VCaP (cell line): Measurements from ENCODE around the gene PRPF40B.

ENCODE experiments used
- H3K27ac ChIP-seq: fragments of 450-650 bp; 2 replicates; pipeline ENCODE4 v1.5.1; 2017
- TF ChIP-seq, protein P1 (sequence below): fragments of 450-650 bp; conservative IDR thresholded peaks from 2 replicates; pipeline ENCODE4 v1.5.1; 2017; ENCODE audit warnings: mild to moderate bottlenecking, moderate library complexity

Gene PRPF40B

DNA sequence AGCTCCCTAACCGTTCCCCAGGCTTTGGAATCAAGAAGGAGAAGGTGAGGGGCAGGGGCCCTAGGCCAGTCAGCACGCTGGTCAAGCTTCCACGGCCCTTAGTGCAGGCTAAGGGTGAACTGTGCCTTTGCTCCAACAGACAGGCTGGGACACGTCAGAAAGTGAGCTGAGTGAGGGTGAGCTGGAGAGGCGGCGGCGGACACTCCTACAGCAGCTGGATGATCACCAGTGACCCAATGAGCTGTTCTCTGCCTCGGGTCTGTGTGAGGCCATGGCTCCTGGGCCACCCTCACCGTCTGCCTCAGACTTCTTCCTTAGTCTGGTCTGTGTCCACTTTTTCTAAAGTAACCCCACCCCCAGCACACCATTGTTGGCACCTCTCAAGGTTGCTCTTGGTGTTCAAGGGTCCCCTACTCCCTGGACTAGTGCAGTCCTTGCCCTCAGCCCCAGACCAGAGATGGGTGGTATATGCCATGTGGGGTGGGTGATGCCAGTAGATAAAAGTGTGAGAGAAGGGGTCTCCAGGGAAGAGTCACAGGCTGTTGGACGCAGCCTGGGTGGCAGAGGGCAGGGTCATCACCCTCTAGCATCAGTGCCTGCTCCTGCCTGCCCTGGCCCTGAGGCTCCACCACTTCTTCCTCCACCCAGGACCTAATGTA lies 20.7 kb downstream of the PRPF40B start:
- TF ChIP-seq, protein P1, sequence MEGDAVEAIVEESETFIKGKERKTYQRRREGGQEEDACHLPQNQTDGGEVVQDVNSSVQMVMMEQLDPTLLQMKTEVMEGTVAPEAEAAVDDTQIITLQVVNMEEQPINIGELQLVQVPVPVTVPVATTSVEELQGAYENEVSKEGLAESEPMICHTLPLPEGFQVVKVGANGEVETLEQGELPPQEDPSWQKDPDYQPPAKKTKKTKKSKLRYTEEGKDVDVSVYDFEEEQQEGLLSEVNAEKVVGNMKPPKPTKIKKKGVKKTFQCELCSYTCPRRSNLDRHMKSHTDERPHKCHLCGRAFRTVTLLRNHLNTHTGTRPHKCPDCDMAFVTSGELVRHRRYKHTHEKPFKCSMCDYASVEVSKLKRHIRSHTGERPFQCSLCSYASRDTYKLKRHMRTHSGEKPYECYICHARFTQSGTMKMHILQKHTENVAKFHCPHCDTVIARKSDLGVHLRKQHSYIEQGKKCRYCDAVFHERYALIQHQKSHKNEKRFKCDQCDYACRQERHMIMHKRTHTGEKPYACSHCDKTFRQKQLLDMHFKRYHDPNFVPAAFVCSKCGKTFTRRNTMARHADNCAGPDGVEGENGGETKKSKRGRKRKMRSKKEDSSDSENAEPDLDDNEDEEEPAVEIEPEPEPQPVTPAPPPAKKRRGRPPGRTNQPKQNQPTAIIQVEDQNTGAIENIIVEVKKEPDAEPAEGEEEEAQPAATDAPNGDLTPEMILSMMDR = no peak
- H3K27ac ChIP-seq = no peak overlapping the region

DNA sequence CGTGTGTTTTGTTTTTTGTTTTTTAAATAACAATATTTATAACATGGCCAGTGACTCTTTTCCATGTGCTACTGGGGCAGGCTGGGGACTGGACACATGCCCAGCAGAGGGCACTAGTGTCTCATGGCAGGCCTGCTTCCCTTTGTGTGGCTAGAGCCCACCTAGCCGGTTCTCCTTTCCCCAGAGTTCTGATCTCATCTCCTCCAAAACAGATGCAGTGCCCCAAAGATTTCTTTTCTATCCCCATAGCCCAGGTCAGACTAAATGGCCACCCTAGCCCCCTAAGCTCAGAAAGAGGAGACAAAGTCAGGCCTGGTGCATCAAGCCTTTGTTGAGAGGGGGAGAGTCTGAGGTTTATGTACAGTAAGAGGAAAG lies 21.2 kb downstream of the PRPF40B start:
- TF ChIP-seq, protein P1 = peak; percentile 98
- no peak overlapping the region for H3K27ac ChIP-seq

DNA sequence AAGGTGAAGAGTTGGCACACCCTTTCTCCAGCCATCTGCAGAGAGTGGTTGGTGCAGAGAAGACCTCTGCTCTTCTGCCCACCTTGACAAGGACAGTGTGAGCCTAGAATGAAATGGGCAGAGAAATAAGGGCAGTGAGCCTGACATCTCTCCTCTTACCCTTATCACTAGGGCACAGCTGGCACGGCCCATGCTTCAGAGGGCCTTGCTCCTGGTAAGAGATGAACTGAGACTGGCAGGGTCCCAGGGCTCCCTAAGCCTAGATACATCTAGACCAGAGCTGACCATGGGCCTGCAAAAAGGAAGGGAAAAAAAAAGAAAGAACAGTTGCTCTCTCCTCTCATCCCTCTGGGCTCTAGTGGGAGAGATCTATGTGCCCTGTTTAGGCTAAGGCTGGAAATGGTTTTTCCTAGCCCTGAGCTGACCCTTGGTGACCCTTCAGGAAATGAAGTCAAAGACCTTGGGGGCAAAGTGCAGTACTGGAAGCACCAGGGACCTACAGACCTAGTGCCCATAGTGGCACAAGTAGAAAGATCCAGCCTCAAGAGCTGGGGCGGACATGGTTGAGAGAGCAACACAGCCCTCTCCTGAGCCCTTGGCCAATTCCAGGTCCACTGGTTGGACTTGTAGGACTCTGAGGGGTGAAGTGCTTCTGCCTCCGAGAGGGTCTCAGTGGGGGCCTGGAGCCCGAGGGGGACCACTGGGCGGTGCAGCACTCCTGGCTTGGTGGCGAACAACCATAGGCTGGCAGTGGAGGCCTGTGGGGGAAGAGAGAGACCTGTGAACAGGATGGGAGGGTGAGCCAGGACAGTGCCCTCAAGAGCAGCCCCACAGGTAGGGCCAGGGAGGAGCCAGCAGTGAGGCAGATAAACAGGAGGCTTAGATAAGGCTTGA lies 22.0 kb downstream of the PRPF40B start:
- H3K27ac ChIP-seq = no peak overlapping the region
- TF ChIP-seq, protein P1 = no peak

DNA sequence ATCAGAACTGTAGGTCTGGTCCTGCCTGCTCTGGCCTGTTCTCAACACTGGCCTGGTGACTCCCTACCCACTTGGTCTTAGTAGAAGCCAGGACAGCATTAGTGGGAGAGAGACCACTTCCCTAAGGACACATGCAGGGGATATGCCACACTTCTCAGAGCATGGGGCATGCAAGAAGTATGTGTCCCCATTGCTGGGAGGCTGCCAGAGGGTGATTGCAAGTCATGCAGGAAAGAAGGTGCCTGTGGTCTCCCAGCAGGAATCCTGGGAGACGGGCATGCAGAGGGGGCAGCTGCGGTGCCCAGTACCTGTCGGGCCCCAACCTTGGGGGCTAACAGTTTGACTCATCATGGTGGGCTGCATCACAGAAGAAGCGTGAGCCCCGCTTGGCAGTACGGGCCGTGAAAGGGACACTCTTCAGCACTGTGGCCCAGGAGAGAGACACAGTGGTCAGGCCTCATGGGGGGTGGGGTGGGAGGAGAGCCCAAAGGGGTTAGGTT lies 23.0 kb downstream of the PRPF40B start:
- no peak overlapping the region for H3K27ac ChIP-seq
- TF ChIP-seq, protein P1 = no peak

DNA sequence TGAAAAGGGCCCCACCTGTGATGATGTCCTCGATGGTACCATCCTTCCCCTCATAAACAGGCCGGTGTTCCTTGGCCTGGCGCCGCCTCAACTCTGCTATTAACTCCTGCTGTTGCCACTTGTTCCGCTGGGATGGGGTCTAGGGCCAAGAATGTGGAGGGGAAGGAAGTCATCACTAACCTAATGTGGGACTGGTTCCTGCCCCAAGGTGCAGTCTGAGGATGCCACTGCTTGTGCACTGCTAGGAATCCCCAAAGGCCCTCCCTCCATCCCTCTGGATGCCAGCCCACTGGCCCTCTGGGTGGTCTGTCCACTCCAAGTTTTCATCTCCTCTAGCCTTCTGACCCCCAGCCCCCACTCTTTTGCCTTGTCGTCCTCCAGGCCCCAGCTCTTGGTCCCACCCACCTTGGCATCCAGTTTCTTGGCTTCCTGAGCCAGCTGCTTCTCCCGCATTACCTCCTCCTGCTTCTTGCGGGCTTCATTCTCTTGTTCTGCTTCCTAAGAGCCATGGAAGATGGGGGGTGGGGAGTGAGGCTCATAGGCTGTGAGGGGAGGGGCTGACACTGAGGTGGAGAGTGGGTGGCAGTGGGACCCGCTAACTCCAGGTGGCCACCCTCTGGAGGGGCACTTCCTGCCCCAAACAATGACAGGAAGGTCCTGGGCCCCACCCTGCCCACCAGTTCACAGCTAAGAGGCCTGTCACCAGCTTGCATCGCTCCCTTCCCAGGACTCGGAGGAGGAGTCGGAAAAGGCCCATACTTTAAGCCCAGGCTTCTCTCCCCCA lies 23.7 kb downstream of the PRPF40B start:
- H3K27ac ChIP-seq = no peak overlapping the region

DNA sequence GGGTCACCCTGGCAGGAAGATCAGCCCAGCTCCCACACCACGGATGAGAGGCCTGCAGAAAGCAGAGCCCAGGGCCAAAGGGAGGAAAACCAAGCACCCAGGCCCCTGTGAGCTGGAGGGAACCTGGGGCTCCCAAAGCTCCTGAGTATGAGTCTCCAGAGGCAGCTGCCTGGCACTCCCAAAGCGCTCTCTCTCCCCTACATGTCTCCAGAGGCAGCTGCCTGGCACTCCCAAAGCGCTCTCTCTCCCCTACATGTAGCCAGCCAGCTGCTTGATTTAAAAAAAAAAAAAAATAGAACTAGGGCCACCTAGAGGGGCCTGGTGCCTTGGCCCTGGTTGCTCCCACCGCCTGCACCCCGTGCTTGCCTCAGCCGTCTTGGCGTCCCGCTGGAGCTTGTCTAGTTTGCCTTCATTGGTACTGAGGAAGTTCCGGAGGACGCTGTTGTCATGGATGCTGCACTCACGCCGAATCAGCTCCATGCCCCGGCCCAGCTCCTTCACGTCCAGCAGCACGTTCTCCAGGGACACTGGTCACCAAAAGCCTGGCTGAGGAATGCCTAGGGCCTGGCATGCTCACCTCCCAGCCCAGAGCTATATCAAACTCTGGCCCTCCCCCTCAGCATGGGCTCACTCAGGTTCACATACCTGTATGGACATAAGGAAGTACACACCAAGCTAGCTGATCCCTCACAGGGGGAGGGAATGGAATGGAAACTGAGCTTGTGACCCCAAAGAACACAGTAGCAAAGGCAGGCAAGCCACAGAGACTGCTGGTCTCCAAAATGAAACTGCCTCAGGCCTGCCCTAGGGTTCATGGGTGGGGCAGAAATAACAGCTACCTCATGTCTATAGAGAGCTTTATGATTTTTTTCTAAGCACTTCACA lies 24.7 kb downstream of the PRPF40B start:
- TF ChIP-seq, protein P1 = no peak
- H3K27ac ChIP-seq = no peak overlapping the region

More for the DNA sequence above, 23.7 kb downstream of the PRPF40B start:
- TF ChIP-seq, protein P1 = no peak
